Loucy (cell line): ENCODE data around the gene PER2.

Experiments
- H2AFZ ChIP-seq: fragments of 200-600 bp; sonication (generic); 2 replicates; pipeline ENCODE4 v1.6.0; 2016; ENCODE audit warnings: antibody characterized with exemption, mild to moderate bottlenecking, low read length, moderate library complexity
- H3F3A ChIP-seq: fragments of 200-600 bp; 2 replicates; pipeline ENCODE4 v1.6.0; 2016; ENCODE audit warnings: antibody characterized with exemption, low read depth, mild to moderate bottlenecking
- H3K27me3 ChIP-seq: fragments of 200-600 bp; sonication (generic); 2 replicates; pipeline ENCODE4 v1.6.1; 2014; ENCODE audit warnings: low read length, mild to moderate bottlenecking; ENCODE audit not compliant: insufficient read depth, poor library complexity, severe bottlenecking
- H3K36me3 ChIP-seq: fragments of 200-600 bp; sonication (generic); 2 replicates; pipeline ENCODE4 v1.6.1; 2016; ENCODE audit warnings: low read length; ENCODE audit not compliant: insufficient read depth
- H3K4me1 ChIP-seq: fragments of 200-600 bp; sonication (generic); 2 replicates; pipeline ENCODE4 v1.5.1; 2014; ENCODE audit warnings: low read length, mild to moderate bottlenecking; ENCODE audit not compliant: insufficient read depth, poor library complexity, severe bottlenecking
- H3K4me2 ChIP-seq: fragments of 200-600 bp; sonication (generic); 2 replicates; pipeline ENCODE4 v1.6.0; 2014; ENCODE audit warnings: antibody characterized with exemption, low read length, low read depth, mild to moderate bottlenecking; ENCODE audit not compliant: poor library complexity, severe bottlenecking
- H3K4me3 ChIP-seq: fragments of 200-600 bp; sonication (generic); 2 replicates; pipeline ENCODE4 v1.5.1; 2014; ENCODE audit warnings: low read length, mild to moderate bottlenecking, mixed read lengths; ENCODE audit not compliant: poor library complexity, severe bottlenecking
- H3K79me2 ChIP-seq: fragments of 200-600 bp; sonication (generic); 2 replicates; pipeline ENCODE4 v1.6.1; 2014; ENCODE audit warnings: low read length; ENCODE audit not compliant: insufficient read depth
- H3K9ac ChIP-seq: fragments of 200-600 bp; sonication (generic); 2 replicates; pipeline ENCODE4 v1.6.0; 2014; ENCODE audit warnings: mild to moderate bottlenecking, low read depth, low read length, moderate library complexity; ENCODE audit not compliant: poor library complexity, severe bottlenecking
- H3K9me2 ChIP-seq: fragments of 200-600 bp; sonication (generic); replicated peaks from 2 replicates; pipeline ENCODE4 v1.6.1; 2016; ENCODE audit warnings: low read depth, low read length, mixed read lengths
- H3K9me3 ChIP-seq: fragments of 200-600 bp; sonication (generic); 2 replicates; pipeline ENCODE4 v1.6.1; 2014; ENCODE audit warnings: mild to moderate bottlenecking, antibody characterized with exemption, low read length, low read depth; ENCODE audit not compliant: insufficient read depth
- H4K20me1 ChIP-seq: fragments of 200-600 bp; sonication (generic); 2 replicates; pipeline ENCODE4 v1.6.0; 2014; ENCODE audit warnings: antibody characterized with exemption, low read length, mild to moderate bottlenecking; ENCODE audit not compliant: insufficient read depth, poor library complexity, severe bottlenecking
- CTCF ChIP-seq: fragments of 200-600 bp; sonication (generic); conservative IDR thresholded peaks from 2 replicates; pipeline ENCODE4 v1.5.1; 2014; ENCODE audit warnings: mild to moderate bottlenecking, antibody characterized with exemption, low read length
- EZH2phosphoT487 ChIP-seq: fragments of 200-600 bp; IDR thresholded peaks from 2 replicates; pipeline ENCODE4 v1.6.1; 2018; ENCODE audit warnings: antibody characterized with exemption, mild to moderate bottlenecking, moderate library complexity, borderline replicate concordance

The PER2 gene

GRCh38 chr2:238287737-238288649 lies at the start of gene PER2:
PER2 (minus strand) TSS chr2:238288610; CDS start chr2:238277936, 10,674 bp downstream.
- no peaks in the 10 kb centered on the region for H3K27me3 ChIP-seq
- peaks cover 28% of the 10 kb centered on the region for H4K20me1 ChIP-seq
- peaks cover 50% of the 10 kb centered on the region for H3K79me2 ChIP-seq
- peak within 1 kb of the TSS; percentile 98 for H2AFZ ChIP-seq
- peak within 1 kb of the TSS; percentile 77 for H3K9ac ChIP-seq
- TF ChIP-seq EZH2phosphoT487 (no peak), CTCF (peak; percentile 34)
- H3K4me1 ChIP-seq: peaks cover 53% of the 10 kb centered on the region
- no peaks in the 10 kb centered on the region for H3K9me2 ChIP-seq
- peak within 1 kb of the TSS; percentile 75 for H3K4me3 ChIP-seq
- H3K36me3 ChIP-seq: no peaks in the 10 kb centered on the region
- H3K4me2 ChIP-seq: peak within 1 kb of the TSS; percentile 84
- no peaks in the 10 kb centered on the region for H3F3A ChIP-seq
- no peaks in the 10 kb centered on the region for H3K9me3 ChIP-seq

GRCh38 chr2:238337846-238338245 lies 49.4 kb upstream of the PER2 start:
- Histone ChIP-seq H3F3A (no peaks in the 10 kb centered on the region), H3K36me3 (no peaks in the 10 kb centered on the region), H2AFZ (no peak overlapping the region), H3K9me2 (no peaks in the 10 kb centered on the region), H3K9me3 (no peaks in the 10 kb centered on the region), H3K4me3 (no peak overlapping the region), H3K27me3 (no peaks in the 10 kb centered on the region), H3K4me2 (no peak overlapping the region), H3K9ac (no peak overlapping the region), H4K20me1 (no peaks in the 10 kb centered on the region), H3K4me1 (peaks cover 9% of the 10 kb centered on the region), H3K79me2 (no peaks in the 10 kb centered on the region)
- TF ChIP-seq CTCF (no peak), EZH2phosphoT487 (no peak)

GRCh38 chr2:238336793-238337444 lies 48.5 kb upstream of the PER2 start:
- H3K36me3 ChIP-seq: no peaks in the 10 kb centered on the region
- no peaks in the 10 kb centered on the region for H3K79me2 ChIP-seq
- no peaks in the 10 kb centered on the region for H3K27me3 ChIP-seq
- no peaks in the 10 kb centered on the region for H3K9me3 ChIP-seq
- H3K4me3 ChIP-seq: no peak overlapping the region
- no peaks in the 10 kb centered on the region for H4K20me1 ChIP-seq
- H3K9ac ChIP-seq: no peak overlapping the region
- TF ChIP-seq EZH2phosphoT487: no peak
- TF ChIP-seq CTCF: no peak
- no peaks in the 10 kb centered on the region for H3F3A ChIP-seq
- peaks cover 9% of the 10 kb centered on the region for H3K4me1 ChIP-seq
- no peak overlapping the region for H3K4me2 ChIP-seq
- no peaks in the 10 kb centered on the region for H3K9me2 ChIP-seq
- H2AFZ ChIP-seq: no peak overlapping the region
